Thyroid gland (tissue), 4 donors: Measurements from ENCODE around the gene DYRK1A. TPM values are rescaled to one million over a fixed set of nuclear protein-coding genes. Genes with fewer than 3 reads are reported as not detected.

Experiments
- DNase-seq, 2 donors: peaks; one replicate each; pipeline ENCODE4 v3.0.0-alpha.2; 2019
- H3K27ac ChIP-seq, 3 donors: fragments of 200-600 bp; sonication (generic); 1 replicate in 2 of 3; 2 replicates in 1 of 3; pipeline ENCODE4 v1.5.1; 2016 to 2019; ENCODE audit warnings: mild to moderate bottlenecking in 1 of 3, moderate library complexity in 1 of 3
- H3K27me3 ChIP-seq: fragments of 200-600 bp; sonication (generic); one replicate; pipeline ENCODE4 v1.5.1; 2019
- H3K36me3 ChIP-seq, 2 donors: fragments of 200-600 bp; sonication (generic); one replicate each; pipeline ENCODE4 v1.5.1; 2016 to 2019
- H3K4me1 ChIP-seq, 2 donors: fragments of 200-600 bp; sonication (generic); one replicate each; pipeline ENCODE4 v1.5.1; 2017 to 2019
- H3K4me3 ChIP-seq, 3 donors: fragments of 200-600 bp; sonication (generic); replicated peaks in 1 of 3; 1 replicate in 2 of 3; 2 replicates in 1 of 3; pipeline ENCODE4 v1.5.1; 2016; ENCODE audit warnings: mild to moderate bottlenecking in 1 of 3
- H3K9me3 ChIP-seq: fragments of 200-600 bp; sonication (generic); one replicate; pipeline ENCODE4 v1.5.1; 2017
- CTCF ChIP-seq, 6 experiments: fragments of 200-600 bp in 3 of 6; fragments of 450-650 bp in 3 of 6; sonication (generic) in 3 of 6; IDR thresholded peaks; one replicate each; pipeline ENCODE4 v1.5.1; 2016 to 2019; ENCODE audit warnings: antibody characterized with exemption in 6 of 6, mild to moderate bottlenecking in 2 of 6, inconsistent platforms in 1 of 6, moderate library complexity in 1 of 6
- POLR2A ChIP-seq, 2 donors: fragments of 450-650 bp; IDR thresholded peaks; one replicate each; pipeline ENCODE4 v1.6.1; 2017; ENCODE audit warnings: antibody characterized with exemption in 2 of 2, mild to moderate bottlenecking in 2 of 2, moderate library complexity in 1 of 2
- WGBS, 2 donors: methylation state at CpG; one replicate each; pipeline ENCODE4 v1.1.5; 2017; 5-methylcytosine and 5-hydroxymethylcytosine counted together
- intact Hi-C: fragments of 100-400 bp; cut with DNase I; formaldehyde crosslinking; loops from one replicate; pipeline ENCODE4 v1.15.1; 2023
- total RNA-seq, 4 donors: library from RNA; depleted of rRNA; stranded (reverse); fragments of >200 nt; gene quantifications; one replicate each; pipeline ENCODE4 v1.2.3, GENCODE V29; 2016

Gene DYRK1A
- total RNA-seq, 4 donors from 2014 or later, result 104 to 299 (median 116) TPM

- no peaks in the 10 kb centered on the region for H3K36me3 ChIP-seq
- no peak for DNase-seq
- TF ChIP-seq POLR2A (IDR thresholded peaks at IDR 0.05) (no peak), CTCF (IDR thresholded peaks at IDR 0.05) (no peak)
- no peaks in the 10 kb centered on the region for H3K9me3 ChIP-seq
- H3K4me1 ChIP-seq, result peaks cover 41 to 61% of the 10 kb centered on the region in 2 donors
- H3K27me3 ChIP-seq, result no peaks in the 10 kb centered on the region
- H3K27ac ChIP-seq, result no peak overlapping the region
- WGBS, 2 donors, result 97 to 99% methylated on average over 3 of the region's 3 CpGs
- intact Hi-C loops, result no loop called here
- H3K4me3 ChIP-seq, result no peak overlapping the region
Measured at GRCh38 chr21:37372127-37372731, 5.7 kb downstream of the DYRK1A start.

GRCh38 chr21:37372951-37373350 lies 6.4 kb downstream of the DYRK1A start:
- Histone ChIP-seq H3K36me3 (no peaks in the 10 kb centered on the region), H3K27me3 (no peaks in the 10 kb centered on the region), H3K9me3 (no peaks in the 10 kb centered on the region), H3K4me3 (no peak overlapping the region), H3K4me1 (peaks cover 41 to 68% of the 10 kb centered on the region in 2 donors), H3K27ac (no peak overlapping the region)
- DNase-seq, result no peak
- intact Hi-C loops, result no loop called here
- TF ChIP-seq POLR2A (IDR thresholded peaks at IDR 0.05), result no peak
- no peak for TF ChIP-seq CTCF (IDR thresholded peaks at IDR 0.05)
- 89 to 93% methylated on average over 3 of the region's 3 CpGs for WGBS, 2 donors

- H3K4me1 ChIP-seq, result peaks cover 41 to 74% of the 10 kb centered on the region in 2 donors
- no peak for DNase-seq
- H3K27ac ChIP-seq, result no peak overlapping the region
- intact Hi-C loops, result no loop called here
- H3K4me3 ChIP-seq, result no peak overlapping the region
- no peaks in the 10 kb centered on the region for H3K27me3 ChIP-seq
- WGBS, 2 donors, result 81 to 88% methylated on average over 1 of the region's 1 CpG
- TF ChIP-seq POLR2A (IDR thresholded peaks at IDR 0.05) (no peak), CTCF (IDR thresholded peaks at IDR 0.05) (no peak)
- no peaks in the 10 kb centered on the region for H3K36me3 ChIP-seq
- no peaks in the 10 kb centered on the region for H3K9me3 ChIP-seq
Measured at GRCh38 chr21:37373539-37373938, 7.0 kb downstream of the DYRK1A start.

GRCh38 chr21:37374027-37374426 lies 7.5 kb downstream of the DYRK1A start:
- intact Hi-C loops, result no loop called here
- Histone ChIP-seq H3K27me3 (no peaks in the 10 kb centered on the region), H3K4me1 (peaks cover 45 to 79% of the 10 kb centered on the region in 2 donors), H3K4me3 (no peak overlapping the region), H3K27ac (no peak overlapping the region), H3K9me3 (no peaks in the 10 kb centered on the region), H3K36me3 (no peaks in the 10 kb centered on the region)
- WGBS, 2 donors, result 83 to 84% methylated on average over 5 of the region's 5 CpGs
- TF ChIP-seq CTCF (IDR thresholded peaks at IDR 0.05) (no peak), POLR2A (IDR thresholded peaks at IDR 0.05) (no peak)
- DNase-seq, result no peak

GRCh38 chr21:37375866-37376574 lies 9.4 kb downstream of the DYRK1A start:
- WGBS, 2 donors, result 81 to 89% methylated on average over 12 to 13 of the region's 13 CpGs
- TF ChIP-seq POLR2A (IDR thresholded peaks at IDR 0.05) (no peak), CTCF (IDR thresholded peaks at IDR 0.05) (no peak)
- Histone ChIP-seq H3K36me3 (no peaks in the 10 kb centered on the region), H3K4me1 (peaks cover 51 to 83% of the 10 kb centered on the region in 2 donors), H3K27ac (no peak overlapping the region), H3K4me3 (no peak overlapping the region), H3K9me3 (no peaks in the 10 kb centered on the region), H3K27me3 (no peaks in the 10 kb centered on the region)
- no peak for DNase-seq
- intact Hi-C loops, result no loop called here
